GM12801 (cell line): ENCODE data around the gene CCDC178.

Source experiments
- TF ChIP-seq, protein P1 (sequence below): IDR thresholded peaks from one replicate; pipeline ENCODE4 v1.5.1; 2011; ENCODE audit warnings: control low read depth; ENCODE audit not compliant: insufficient read length; ENCODE audit errors: extremely low read depth

The CCDC178 gene

DNA sequence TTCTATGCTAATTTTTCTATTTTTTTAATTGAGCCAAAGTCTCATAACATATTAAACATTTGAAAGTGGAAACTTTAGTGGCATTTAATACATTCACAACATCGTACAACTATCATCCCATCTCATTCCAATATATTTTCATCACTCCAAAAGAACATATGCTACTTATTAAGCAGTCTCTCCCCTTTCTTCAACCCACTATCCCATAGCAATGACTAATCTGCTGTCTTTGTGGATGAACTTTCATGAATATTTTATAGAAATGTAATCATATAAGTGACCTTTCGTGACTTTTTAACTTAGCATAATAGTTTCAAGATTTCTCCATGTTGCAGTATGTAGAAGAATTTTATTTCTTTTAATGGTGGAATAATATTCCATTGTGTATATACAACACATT lies 90.3 kb downstream of the CCDC178 start:
- TF ChIP-seq, protein P1, sequence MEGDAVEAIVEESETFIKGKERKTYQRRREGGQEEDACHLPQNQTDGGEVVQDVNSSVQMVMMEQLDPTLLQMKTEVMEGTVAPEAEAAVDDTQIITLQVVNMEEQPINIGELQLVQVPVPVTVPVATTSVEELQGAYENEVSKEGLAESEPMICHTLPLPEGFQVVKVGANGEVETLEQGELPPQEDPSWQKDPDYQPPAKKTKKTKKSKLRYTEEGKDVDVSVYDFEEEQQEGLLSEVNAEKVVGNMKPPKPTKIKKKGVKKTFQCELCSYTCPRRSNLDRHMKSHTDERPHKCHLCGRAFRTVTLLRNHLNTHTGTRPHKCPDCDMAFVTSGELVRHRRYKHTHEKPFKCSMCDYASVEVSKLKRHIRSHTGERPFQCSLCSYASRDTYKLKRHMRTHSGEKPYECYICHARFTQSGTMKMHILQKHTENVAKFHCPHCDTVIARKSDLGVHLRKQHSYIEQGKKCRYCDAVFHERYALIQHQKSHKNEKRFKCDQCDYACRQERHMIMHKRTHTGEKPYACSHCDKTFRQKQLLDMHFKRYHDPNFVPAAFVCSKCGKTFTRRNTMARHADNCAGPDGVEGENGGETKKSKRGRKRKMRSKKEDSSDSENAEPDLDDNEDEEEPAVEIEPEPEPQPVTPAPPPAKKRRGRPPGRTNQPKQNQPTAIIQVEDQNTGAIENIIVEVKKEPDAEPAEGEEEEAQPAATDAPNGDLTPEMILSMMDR: no peak

DNA sequence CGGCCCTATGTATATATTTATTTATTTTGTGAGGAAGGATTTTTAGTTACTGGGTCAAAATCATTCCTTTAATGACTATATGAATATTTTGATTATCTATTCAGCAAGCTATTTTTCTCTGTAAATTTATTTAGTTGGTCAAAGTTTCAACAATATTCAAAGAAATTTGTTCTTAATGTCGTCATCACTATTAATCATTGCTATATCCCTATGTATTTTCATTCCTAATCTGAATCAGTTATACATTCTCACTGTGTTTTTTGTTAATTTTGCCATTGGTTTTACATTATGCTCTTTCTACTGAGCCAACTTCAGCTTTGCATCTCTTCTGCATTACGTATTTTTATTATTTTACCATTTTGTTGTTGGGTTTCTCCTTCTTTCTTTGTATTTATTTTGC lies 105.7 kb downstream of the CCDC178 start:
- TF ChIP-seq, protein P1: no peak

DNA sequence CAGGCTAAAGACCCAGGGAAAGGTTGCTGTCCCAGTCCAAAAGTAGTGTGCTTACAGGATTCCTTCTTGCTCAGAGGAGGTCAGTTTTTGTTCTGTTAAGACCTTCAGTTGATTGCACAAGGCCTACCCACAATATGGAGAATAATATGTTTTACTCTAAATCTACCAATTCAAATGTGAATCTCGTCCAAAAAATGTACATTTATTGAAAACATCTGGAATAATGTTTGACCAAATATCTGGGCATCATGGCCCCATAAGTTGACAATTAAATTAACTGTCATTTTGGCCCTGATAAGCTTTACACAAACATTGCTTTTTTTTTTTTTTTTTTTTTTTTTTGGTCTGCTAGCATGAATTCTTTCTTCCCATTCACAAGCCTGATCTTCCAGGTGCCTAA lies 109.8 kb downstream of the CCDC178 start:
- TF ChIP-seq, protein P1: no peak

DNA sequence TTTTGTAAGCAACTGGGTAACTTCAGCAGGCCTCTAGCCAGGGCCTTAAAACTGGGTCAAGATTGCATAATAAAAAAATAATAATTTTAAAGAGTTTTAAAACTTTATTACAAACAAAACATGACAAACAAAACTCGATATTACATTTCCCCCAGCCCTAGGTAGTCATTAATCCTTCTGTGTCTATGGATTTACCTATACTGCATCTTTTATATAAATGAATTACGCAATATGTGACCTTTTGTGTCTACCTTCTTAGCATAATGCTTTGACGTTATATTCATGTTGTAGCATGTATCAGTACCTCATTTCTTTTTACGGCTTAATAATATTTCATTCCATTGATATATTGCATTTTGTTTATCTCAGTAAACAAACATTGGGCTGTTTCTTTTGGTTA lies 113.5 kb downstream of the CCDC178 start:
- TF ChIP-seq, protein P1: no peak

DNA sequence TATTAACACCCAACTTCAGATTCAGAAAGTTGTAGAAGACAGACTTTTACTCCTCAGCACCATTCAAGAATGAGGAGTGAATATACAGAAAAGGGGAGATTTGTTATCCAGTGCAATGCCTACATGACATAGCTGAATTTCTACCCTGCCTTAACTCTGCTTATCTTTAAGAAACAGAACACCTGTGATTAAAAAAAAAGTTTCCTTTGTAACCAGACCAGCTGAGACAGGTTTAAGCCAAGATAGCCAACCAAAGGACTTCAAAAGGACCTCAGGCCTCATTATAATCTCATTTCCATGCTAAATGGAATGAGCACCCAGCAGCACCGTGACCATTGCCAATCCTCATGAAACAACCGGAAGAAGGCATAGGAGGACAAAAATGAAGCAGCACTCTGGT lies 122.9 kb downstream of the CCDC178 start:
- TF ChIP-seq, protein P1: no peak

DNA sequence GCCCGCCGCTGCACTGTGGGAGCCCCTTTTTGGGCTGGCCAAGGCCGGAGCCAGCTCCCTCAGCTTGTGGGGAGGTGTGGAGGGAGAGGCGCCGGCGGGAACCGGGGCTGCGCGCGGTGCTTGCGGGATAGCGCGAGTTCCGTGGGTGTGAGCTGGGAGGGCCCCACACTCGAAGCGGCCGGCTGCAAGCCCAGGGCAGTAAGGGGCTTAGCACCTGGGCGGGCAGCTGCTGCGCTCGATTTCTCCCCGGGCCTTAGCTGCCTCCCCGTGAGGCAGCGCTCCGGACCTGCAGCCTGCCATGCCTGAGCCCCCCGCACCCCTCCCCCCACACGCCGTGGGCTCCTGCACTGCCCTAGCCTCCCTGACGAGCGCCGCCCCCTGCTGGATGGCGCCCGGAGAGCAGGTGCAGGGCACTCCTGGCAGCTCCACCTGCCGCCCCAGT lies 124.4 kb downstream of the CCDC178 start:
- TF ChIP-seq, protein P1: no peak

DNA sequence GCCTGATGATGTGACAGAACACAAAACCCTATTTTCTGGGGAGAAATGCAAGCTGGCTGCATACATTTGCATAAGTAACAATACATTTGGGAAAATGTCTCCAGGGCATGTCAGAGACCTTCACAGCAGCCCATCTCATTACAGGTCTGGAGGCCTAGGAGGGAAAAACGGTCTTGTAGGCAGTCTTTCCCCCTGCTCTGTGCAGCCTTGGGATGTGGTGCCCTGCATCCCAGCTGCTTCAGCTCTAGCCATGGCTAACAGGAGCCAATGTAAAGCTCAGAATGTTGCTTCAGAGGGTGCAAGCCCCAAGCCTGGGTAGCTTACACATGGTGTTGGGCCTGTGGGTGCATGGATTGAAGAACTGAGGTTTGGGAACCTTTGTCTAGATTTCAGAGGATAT lies 133.0 kb downstream of the CCDC178 start:
- TF ChIP-seq, protein P1: no peak

DNA sequence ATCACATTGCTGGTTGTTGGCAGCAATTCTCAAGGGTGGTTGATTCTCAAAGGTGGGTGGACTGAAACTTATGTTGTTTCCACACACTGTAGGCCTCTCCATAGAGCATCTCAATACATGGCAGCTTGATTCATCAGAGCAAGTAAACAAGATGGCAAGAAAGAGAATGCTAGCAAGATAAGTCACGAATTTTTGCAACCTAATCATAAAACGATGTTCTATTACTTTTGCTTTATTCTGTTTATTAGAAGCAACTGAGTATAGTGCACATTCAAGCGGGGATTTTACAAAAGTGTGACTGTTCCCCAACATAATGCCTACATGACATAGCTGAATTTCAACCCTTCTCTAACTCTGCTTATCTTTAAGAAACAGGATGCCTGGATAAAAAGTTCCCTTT lies 136.2 kb downstream of the CCDC178 start:
- TF ChIP-seq, protein P1: no peak
